T-helper 1 cell treated with Interleukin-12 subunit alpha and Interleukin-12 subunit beta and Interleukin-4 antibody, amounts not matched to agents 30 μg/mL and 1 μg/mL, for 36 hours (primary cell): Measurements from ENCODE around the gene DNAH7.
"Not testable (repeated sequence)": the region's sequence is repeated elsewhere in the genome, so short reads cannot be mapped to it uniquely, and the experiment has no call there.

Experiments used
- H3K27ac Mint-ChIP-seq: one replicate; pipeline ENCODE4 v1.8.0; 2021; ENCODE audit warnings: mild to moderate bottlenecking, mixed read lengths
- H3K27me3 Mint-ChIP-seq: one replicate; pipeline ENCODE4 v1.8.0; 2021; ENCODE audit warnings: low read depth, mixed read lengths
- H3K36me3 Mint-ChIP-seq: one replicate; pipeline ENCODE4 v1.8.0; 2021; ENCODE audit warnings: low read depth, mixed read lengths
- H3K4me1 Mint-ChIP-seq: one replicate; pipeline ENCODE4 v1.8.0; 2021; ENCODE audit warnings: low read depth, mixed read lengths
- H3K4me3 Mint-ChIP-seq: one replicate; pipeline ENCODE4 v1.8.0; 2021; ENCODE audit warnings: mild to moderate bottlenecking, moderate library complexity, mixed read lengths
- H3K9me3 Mint-ChIP-seq: one replicate; pipeline ENCODE4 v1.8.0; 2021; ENCODE audit warnings: mixed read lengths

DNAH7 gene

DNA sequence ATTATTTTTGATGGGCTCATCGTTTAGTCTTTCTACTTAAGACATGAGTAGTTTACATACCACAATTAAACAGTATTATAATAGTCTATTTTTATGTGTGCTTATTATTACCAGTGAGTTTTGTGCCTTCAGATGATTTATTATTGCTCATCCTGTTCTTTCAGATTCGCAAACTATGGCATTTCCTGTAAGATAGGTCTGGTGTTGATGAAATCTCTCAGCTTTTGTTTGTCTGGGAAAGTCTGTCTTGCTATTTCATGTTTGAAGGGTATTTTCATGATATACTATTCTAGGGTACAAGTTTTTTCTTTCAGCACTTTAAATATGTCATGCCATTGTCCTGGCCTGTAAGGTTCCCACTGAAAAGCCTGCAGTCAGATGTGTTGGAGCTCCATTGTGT, 101.3 kb downstream of the DNAH7 start:
- H3K27me3 Mint-ChIP-seq: peaks cover 8% of the 10 kb centered on the region
- H3K4me3 Mint-ChIP-seq: no peak overlapping the region
- no peaks in the 10 kb centered on the region for H3K4me1 Mint-ChIP-seq
- H3K27ac Mint-ChIP-seq: no peak overlapping the region
- H3K9me3 Mint-ChIP-seq: no peaks in the 10 kb centered on the region
- H3K36me3 Mint-ChIP-seq: no peaks in the 10 kb centered on the region

DNA sequence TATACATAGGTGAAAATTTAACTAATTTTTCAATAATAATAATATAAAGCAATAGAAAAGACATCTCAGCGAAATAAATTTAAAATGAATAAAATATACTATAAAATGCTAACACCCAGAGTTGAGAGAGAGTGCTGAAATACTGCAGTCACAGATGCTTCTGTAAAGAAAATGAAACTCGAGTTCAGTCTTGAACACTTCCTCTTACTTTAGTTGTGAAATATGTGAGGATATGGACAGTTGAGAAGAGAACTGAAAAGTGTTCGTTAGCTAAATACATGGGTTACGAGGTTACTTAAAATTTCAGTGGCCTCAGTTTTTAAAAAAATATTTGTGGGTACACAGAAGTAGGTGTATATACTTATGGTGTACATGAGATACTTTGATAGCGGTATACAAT, 106.8 kb downstream of the DNAH7 start:
- no peak overlapping the region for H3K27ac Mint-ChIP-seq
- no peak overlapping the region for H3K4me3 Mint-ChIP-seq
- no peaks in the 10 kb centered on the region for H3K4me1 Mint-ChIP-seq
- H3K36me3 Mint-ChIP-seq: no peaks in the 10 kb centered on the region
- no peaks in the 10 kb centered on the region for H3K9me3 Mint-ChIP-seq
- peaks cover 3% of the 10 kb centered on the region for H3K27me3 Mint-ChIP-seq

GRCh38 chr2:195959341-195959740, 109.3 kb downstream of the DNAH7 start:
- Mint-ChIP-seq H3K36me3 (no peaks in the 10 kb centered on the region), H3K4me3 (no peak overlapping the region), H3K27me3 (peaks cover 3% of the 10 kb centered on the region), H3K4me1 (no peaks in the 10 kb centered on the region), H3K9me3 (peaks cover 3% of the 10 kb centered on the region), H3K27ac (no peak overlapping the region)

DNA sequence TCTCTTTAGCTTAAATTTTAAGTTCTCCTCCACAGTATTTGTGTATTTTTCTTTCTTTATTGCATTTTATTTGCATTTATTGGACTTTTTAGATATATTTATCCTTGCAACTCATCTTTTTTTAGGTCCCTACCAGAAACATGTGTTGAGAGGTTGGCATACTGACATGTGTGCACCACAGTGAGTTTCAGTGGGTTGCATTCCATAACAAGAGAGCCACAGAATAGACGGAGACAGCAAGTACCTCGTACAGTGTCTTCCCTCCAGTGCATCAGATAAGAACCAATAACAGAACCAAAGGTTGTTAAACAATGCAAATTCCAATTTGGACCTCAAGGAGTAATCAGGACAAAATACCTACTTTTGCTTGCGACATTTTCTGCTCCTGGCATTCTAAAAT, 111.9 kb downstream of the DNAH7 start:
- H3K4me1 Mint-ChIP-seq: no peaks in the 10 kb centered on the region
- no peak overlapping the region for H3K4me3 Mint-ChIP-seq
- no peaks in the 10 kb centered on the region for H3K27me3 Mint-ChIP-seq
- H3K9me3 Mint-ChIP-seq: peaks cover 7% of the 10 kb centered on the region
- H3K27ac Mint-ChIP-seq: no peak overlapping the region
- no peaks in the 10 kb centered on the region for H3K36me3 Mint-ChIP-seq

DNA sequence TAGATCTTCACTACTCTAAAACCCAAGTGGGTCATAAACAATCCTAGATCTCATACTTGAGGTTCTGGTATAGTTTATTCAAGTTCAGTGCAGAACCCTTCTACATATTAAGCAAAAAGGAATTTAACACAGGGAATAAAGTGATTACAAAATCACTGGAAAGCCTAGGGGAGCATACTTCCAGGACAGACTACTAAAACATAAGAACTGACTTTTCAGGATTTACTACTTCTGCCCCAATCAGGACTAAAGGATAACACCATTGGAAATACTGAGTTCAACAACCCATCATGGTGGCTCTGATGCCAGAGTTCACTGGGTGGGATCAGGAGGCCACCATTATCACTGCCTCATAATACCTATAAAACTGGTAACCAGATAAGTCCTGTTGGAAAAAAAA, 123.6 kb downstream of the DNAH7 start:
- no peaks in the 10 kb centered on the region for H3K9me3 Mint-ChIP-seq
- H3K27me3 Mint-ChIP-seq: peaks cover 3% of the 10 kb centered on the region
- H3K27ac Mint-ChIP-seq: no peak overlapping the region
- H3K4me1 Mint-ChIP-seq: no peaks in the 10 kb centered on the region
- no peaks in the 10 kb centered on the region for H3K36me3 Mint-ChIP-seq
- H3K4me3 Mint-ChIP-seq: no peak overlapping the region

DNA sequence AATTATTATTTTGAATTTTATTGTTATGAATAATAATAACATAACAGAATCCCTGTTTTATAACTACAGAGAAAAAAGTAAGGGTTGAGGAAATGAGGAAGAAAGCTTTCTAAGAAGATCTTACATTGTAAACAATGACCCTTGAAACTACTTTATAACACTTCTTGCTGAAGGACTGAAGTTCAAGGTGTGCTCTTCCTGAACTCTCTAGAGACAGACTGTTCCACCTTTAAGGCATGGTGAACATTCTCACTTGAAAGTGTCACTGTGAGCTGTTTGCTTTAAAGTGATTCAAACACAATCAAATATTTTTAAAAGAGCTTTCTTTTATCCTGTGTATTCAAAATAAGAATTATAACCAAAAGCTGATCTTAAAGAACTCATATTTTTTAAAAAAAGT, 131.5 kb downstream of the DNAH7 start:
- no peaks in the 10 kb centered on the region for H3K36me3 Mint-ChIP-seq
- peaks cover 11% of the 10 kb centered on the region for H3K27me3 Mint-ChIP-seq
- H3K9me3 Mint-ChIP-seq: no peaks in the 10 kb centered on the region
- H3K4me3 Mint-ChIP-seq: no peak overlapping the region
- no peaks in the 10 kb centered on the region for H3K4me1 Mint-ChIP-seq
- no peak overlapping the region for H3K27ac Mint-ChIP-seq

DNA sequence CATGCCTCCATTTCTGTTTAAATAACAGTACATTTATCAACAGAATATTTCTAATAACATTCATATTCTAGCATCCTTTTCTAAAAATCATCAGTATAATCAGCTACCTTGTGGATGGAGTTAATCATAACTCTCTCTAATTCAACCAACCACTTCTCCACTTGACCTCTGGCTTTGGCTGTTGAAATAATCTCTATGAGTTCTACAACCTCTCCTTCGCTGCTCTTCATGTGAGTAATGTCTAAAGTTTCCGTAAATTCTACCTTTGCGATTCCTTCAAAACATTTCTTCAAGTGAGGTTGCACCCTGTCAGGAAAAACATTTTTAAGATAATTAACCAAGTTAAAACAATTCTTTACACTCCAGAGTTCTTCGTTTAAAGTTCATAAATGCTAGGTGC, 134.2 kb downstream of the DNAH7 start:
- H3K36me3 Mint-ChIP-seq: no peaks in the 10 kb centered on the region
- no peaks in the 10 kb centered on the region for H3K9me3 Mint-ChIP-seq
- H3K27me3 Mint-ChIP-seq: peaks cover 3% of the 10 kb centered on the region
- no peaks in the 10 kb centered on the region for H3K4me1 Mint-ChIP-seq
- no peak overlapping the region for H3K27ac Mint-ChIP-seq
- no peak overlapping the region for H3K4me3 Mint-ChIP-seq

DNA sequence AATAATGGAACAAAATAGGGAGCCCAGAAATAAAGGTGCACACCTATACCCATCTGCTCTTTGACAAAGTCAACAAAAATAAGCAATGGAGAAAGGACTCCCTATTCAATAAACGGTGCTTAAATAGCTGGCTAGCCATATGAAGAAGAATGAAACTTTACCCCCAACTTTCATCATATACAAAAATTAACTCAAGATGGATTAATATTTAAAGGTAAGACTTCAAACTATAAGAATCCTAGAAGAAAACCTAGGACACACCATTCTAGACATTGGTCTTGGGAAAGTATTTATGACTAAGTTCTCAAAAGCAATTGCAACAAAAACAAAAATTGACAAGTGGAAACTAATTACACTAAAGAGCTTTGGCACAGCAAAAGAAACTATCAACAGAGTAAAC, 139.1 kb downstream of the DNAH7 start:
- Mint-ChIP-seq H3K27me3 (no peaks in the 10 kb centered on the region), H3K36me3 (no peaks in the 10 kb centered on the region), H3K4me1 (no peaks in the 10 kb centered on the region), H3K9me3 (no peaks in the 10 kb centered on the region), H3K4me3 (no peak overlapping the region), H3K27ac (no peak overlapping the region)

- H3K9me3 Mint-ChIP-seq: no peaks in the 10 kb centered on the region
Observed at GRCh38 chr2:195925120-195925519, 143.5 kb downstream of the DNAH7 start.

GRCh38 chr2:195923889-195924288, 144.7 kb downstream of the DNAH7 start:
- no peaks in the 10 kb centered on the region for H3K9me3 Mint-ChIP-seq
- no peak overlapping the region for H3K4me3 Mint-ChIP-seq
- H3K36me3 Mint-ChIP-seq: no peaks in the 10 kb centered on the region
- H3K27ac Mint-ChIP-seq: no peak overlapping the region
- H3K4me1 Mint-ChIP-seq: no peaks in the 10 kb centered on the region
- no peaks in the 10 kb centered on the region for H3K27me3 Mint-ChIP-seq

More at GRCh38 chr2:195925120-195925519, 143.5 kb downstream of the DNAH7 start:
- Mint-ChIP-seq H3K36me3 (no peaks in the 10 kb centered on the region), H3K27ac (no peak overlapping the region), H3K4me1 (no peaks in the 10 kb centered on the region), H3K27me3 (no peaks in the 10 kb centered on the region), H3K4me3 (no peak overlapping the region)

GRCh38 chr2:195917021-195917600, 151.5 kb downstream of the DNAH7 start:
- H3K4me1 Mint-ChIP-seq, H3K27me3 Mint-ChIP-seq, H3K27ac Mint-ChIP-seq, H3K36me3 Mint-ChIP-seq, H3K9me3 Mint-ChIP-seq, H3K4me3 Mint-ChIP-seq: not testable (repeated sequence)

GRCh38 chr2:195912079-195912478, 156.6 kb downstream of the DNAH7 start:
- H3K9me3 Mint-ChIP-seq: no peaks in the 10 kb centered on the region
- peaks cover 4% of the 10 kb centered on the region for H3K27me3 Mint-ChIP-seq
- H3K4me1 Mint-ChIP-seq: no peaks in the 10 kb centered on the region
- no peak overlapping the region for H3K27ac Mint-ChIP-seq
- H3K36me3 Mint-ChIP-seq: no peaks in the 10 kb centered on the region
- H3K4me3 Mint-ChIP-seq: no peak overlapping the region

GRCh38 chr2:195910570-195910969, 158.1 kb downstream of the DNAH7 start:
- Mint-ChIP-seq H3K27ac (no peak overlapping the region), H3K4me3 (no peak overlapping the region), H3K27me3 (peaks cover 4% of the 10 kb centered on the region), H3K4me1 (no peaks in the 10 kb centered on the region), H3K36me3 (no peaks in the 10 kb centered on the region), H3K9me3 (no peaks in the 10 kb centered on the region)

DNA sequence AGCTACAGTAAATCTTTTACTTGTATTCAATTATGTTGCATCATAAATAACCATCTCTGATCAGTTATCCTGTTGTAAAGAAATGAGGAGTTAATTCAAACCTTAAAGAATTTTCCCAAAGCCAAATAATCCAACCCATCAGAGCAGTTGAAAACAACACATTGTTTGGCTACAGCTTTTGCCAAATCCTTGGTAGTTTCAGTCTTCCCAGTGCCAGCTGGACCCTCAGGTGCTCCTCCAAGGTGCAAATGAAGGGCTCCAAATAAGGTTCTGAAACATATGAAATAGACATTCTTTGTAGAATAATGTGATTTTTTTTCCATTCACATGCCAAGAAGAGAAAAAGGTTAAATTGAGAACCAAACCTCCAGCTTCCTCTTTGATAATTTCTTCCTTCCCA, 158.7 kb downstream of the DNAH7 start:
- no peak overlapping the region for H3K4me3 Mint-ChIP-seq
- H3K9me3 Mint-ChIP-seq: no peaks in the 10 kb centered on the region
- H3K36me3 Mint-ChIP-seq: no peaks in the 10 kb centered on the region
- H3K27me3 Mint-ChIP-seq: peaks cover 4% of the 10 kb centered on the region
- no peaks in the 10 kb centered on the region for H3K4me1 Mint-ChIP-seq
- H3K27ac Mint-ChIP-seq: no peak overlapping the region

GRCh38 chr2:195907474-195907873, 161.2 kb downstream of the DNAH7 start:
- Mint-ChIP-seq H3K36me3 (no peaks in the 10 kb centered on the region), H3K27ac (no peak overlapping the region), H3K4me1 (no peaks in the 10 kb centered on the region), H3K9me3 (no peaks in the 10 kb centered on the region), H3K27me3 (peaks cover 4% of the 10 kb centered on the region), H3K4me3 (no peak overlapping the region)

- no peaks in the 10 kb centered on the region for H3K9me3 Mint-ChIP-seq
- H3K4me1 Mint-ChIP-seq: no peaks in the 10 kb centered on the region
- H3K4me3 Mint-ChIP-seq: no peak overlapping the region
- H3K27ac Mint-ChIP-seq: no peak overlapping the region
- no peaks in the 10 kb centered on the region for H3K36me3 Mint-ChIP-seq
- H3K27me3 Mint-ChIP-seq: peaks cover 8% of the 10 kb centered on the region
Observed at GRCh38 chr2:195903956-195904355, 164.7 kb downstream of the DNAH7 start.
